ENCODE data around the gene RAD51AP1. TPM values are rescaled to one million over a fixed set of nuclear protein-coding genes. Genes with fewer than 3 reads are reported as not detected.

RAD51AP1 gene
- total and polyA plus RNA-seq, 4 donors, result 2.1 to 6.9 (median 3.5) TPM

GRCh38 chr12:4566474-4566873, 27.8 kb downstream of the RAD51AP1 start:
- H3K4me3 ChIP-seq, result no peak overlapping the region
- no peaks in the 10 kb centered on the region for H3K9me3 ChIP-seq (ENCODE audit: control insufficient read depth in 4 of 4, insufficient read depth in 3 of 4, low read length in 3 of 4)
- ATAC-seq (ENCODE audit: insufficient read depth, low FRiP score) (no peak), DNase-seq (no peak)
- no peak overlapping the region for H3K9ac ChIP-seq (ENCODE audit: insufficient read depth in 1 of 2, low read length in 2 of 2)
- H3K36me3 ChIP-seq (ENCODE audit: control insufficient read depth in 4 of 4, insufficient read depth in 4 of 4, low read length in 4 of 4), result no peaks in the 10 kb centered on the region
- no peak for TF ChIP-seq CTCF (IDR thresholded peaks at IDR 0.05; ENCODE audit: control extremely low read depth, extremely low read depth)
- no peaks in the 10 kb centered on the region for H3K27me3 ChIP-seq (ENCODE audit: control insufficient read depth in 3 of 3, insufficient read depth in 3 of 3, low read length in 2 of 3)
- 71 to 80% methylated on average over 2 of the region's 2 CpGs for WGBS, 2 donors
- H3K27ac ChIP-seq (ENCODE audit: low read depth in 1 of 2, low read length in 1 of 2), result peak overlapping the region in 1 of 2 donors; percentile 45
- H3K4me1 ChIP-seq (ENCODE audit: control insufficient read depth in 5 of 5, insufficient read depth in 5 of 5, low read length in 5 of 5), result peaks cover 0 to 12% (median 4%) of the 10 kb centered on the region in 5 donors

- peak in 1 of 3 donors; percentile 16 for DNase-seq
- 20 to 38% methylated on average over 3 of the region's 3 CpGs for WGBS, 2 donors
- TF ChIP-seq CTCF (IDR thresholded peaks at IDR 0.05; ENCODE audit: control extremely low read depth, extremely low read depth), result no peak
These were observed 28.6 kb downstream of the RAD51AP1 start for GRCh38 chr12:4567073-4567881.

GRCh38 chr12:4569261-4569660, 30.6 kb downstream of the RAD51AP1 start:
- H3K9ac ChIP-seq (ENCODE audit: insufficient read depth in 1 of 2, low read length in 2 of 2), result no peak overlapping the region
- no peaks in the 10 kb centered on the region for H3K36me3 ChIP-seq (ENCODE audit: control insufficient read depth in 4 of 4, insufficient read depth in 4 of 4, low read length in 4 of 4)
- TF ChIP-seq CTCF (IDR thresholded peaks at IDR 0.05; ENCODE audit: control extremely low read depth, extremely low read depth), result no peak
- H3K9me3 ChIP-seq (ENCODE audit: control insufficient read depth in 4 of 4, insufficient read depth in 3 of 4, low read length in 3 of 4), result no peaks in the 10 kb centered on the region
- no peaks in the 10 kb centered on the region for H3K27me3 ChIP-seq (ENCODE audit: control insufficient read depth in 3 of 3, insufficient read depth in 3 of 3, low read length in 2 of 3)
- no peak overlapping the region for H3K27ac ChIP-seq (ENCODE audit: low read depth in 1 of 2, low read length in 1 of 2)
- ATAC-seq (ENCODE audit: insufficient read depth, low FRiP score) (no peak), DNase-seq (no peak)
- no peak overlapping the region for H3K4me3 ChIP-seq
- H3K4me1 ChIP-seq (ENCODE audit: control insufficient read depth in 5 of 5, insufficient read depth in 5 of 5, low read length in 5 of 5), result peaks cover 0 to 10% (median 0%) of the 10 kb centered on the region in 5 donors
- WGBS, 2 donors, result 86 to 90% methylated on average over 4 of the region's 4 CpGs

More at GRCh38 chr12:4567073-4567881, 28.6 kb downstream of the RAD51AP1 start:
- peak overlapping the region in 1 of 2 donors; percentile 64 for H3K27ac ChIP-seq (ENCODE audit: low read depth in 1 of 2, low read length in 1 of 2)
- peak; percentile 54 for ATAC-seq (ENCODE audit: insufficient read depth, low FRiP score)
- H3K9me3 ChIP-seq (ENCODE audit: control insufficient read depth in 4 of 4, insufficient read depth in 3 of 4, low read length in 3 of 4), result no peaks in the 10 kb centered on the region
- peaks cover 0 to 10% (median 0%) of the 10 kb centered on the region in 5 donors for H3K4me1 ChIP-seq (ENCODE audit: control insufficient read depth in 5 of 5, insufficient read depth in 5 of 5, low read length in 5 of 5)
- no peaks in the 10 kb centered on the region for H3K27me3 ChIP-seq (ENCODE audit: control insufficient read depth in 3 of 3, insufficient read depth in 3 of 3, low read length in 2 of 3)
- H3K36me3 ChIP-seq (ENCODE audit: control insufficient read depth in 4 of 4, insufficient read depth in 4 of 4, low read length in 4 of 4), result no peaks in the 10 kb centered on the region
- no peak overlapping the region for H3K4me3 ChIP-seq
- no peak overlapping the region for H3K9ac ChIP-seq (ENCODE audit: insufficient read depth in 1 of 2, low read length in 2 of 2)

Measured in lung (tissue), 12 donors.